GM12878 (cell line): Measurements from ENCODE around the gene NFIX. TPM values are rescaled to one million over a fixed set of nuclear protein-coding genes. Genes with fewer than 3 reads are reported as not detected.

Source experiments
- CEBPB ChIP-seq, 2 experiments: fragments of 150-350 bp in 1 of 2; IDR thresholded peaks; 2 replicates each; pipeline ENCODE4 v1.6.1; 2012 to 2014; ENCODE audit warnings: low read depth in 2 of 2, low read length in 2 of 2, borderline replicate concordance in 1 of 2, inconsistent platforms in 1 of 2
- EZH2 ChIP-seq: IDR thresholded peaks from 2 replicates; pipeline ENCODE4 v1.6.1; 2012; ENCODE audit warnings: low read depth, mild to moderate bottlenecking, control low read depth, inconsistent platforms, low read length, borderline replicate concordance; ENCODE audit not compliant: control insufficient read depth
- FOS ChIP-seq: IDR thresholded peaks from 3 replicates; pipeline ENCODE4 v1.6.1; 2011; ENCODE audit warnings: borderline replicate concordance; ENCODE audit not compliant: insufficient read length; ENCODE audit errors: extremely low read depth
- FOXK2 ChIP-seq: fragments of 450-650 bp; IDR thresholded peaks from 2 replicates; pipeline ENCODE4 v1.6.1; 2017; ENCODE audit warnings: mild to moderate bottlenecking, moderate library complexity
- MEF2A ChIP-seq: IDR thresholded peaks from 2 replicates; pipeline ENCODE4 v1.6.1; 2011; ENCODE audit warnings: low read depth, mild to moderate bottlenecking, low read length, moderate library complexity; ENCODE audit not compliant: insufficient read depth
- NFIC ChIP-seq: IDR thresholded peaks from 2 replicates; pipeline ENCODE4 v1.6.1; 2012; ENCODE audit warnings: low read depth, mild to moderate bottlenecking, inconsistent platforms, low read length, moderate library complexity
- NFYA ChIP-seq: IDR thresholded peaks from 2 replicates; pipeline ENCODE4 v1.6.1; 2011; ENCODE audit warnings: low read depth, mild to moderate bottlenecking, low read length, improper control_type of control experiment, borderline replicate concordance
- NR2F1 ChIP-seq: fragments of 450-650 bp; conservative IDR thresholded peaks from 2 replicates; pipeline ENCODE4 v1.6.1; 2017; ENCODE audit warnings: mild to moderate bottlenecking
- PAX5 ChIP-seq: IDR thresholded peaks from 2 replicates; pipeline ENCODE4 v1.6.1; 2011; ENCODE audit warnings: low read depth, low read length, borderline replicate concordance
- RB1 ChIP-seq: fragments of 450-650 bp; formaldehyde crosslinking; IDR thresholded peaks from 2 replicates; pipeline ENCODE4 v1.6.1; 2017; ENCODE audit warnings: mild to moderate bottlenecking, borderline replicate concordance
- SMAD5 ChIP-seq: IDR thresholded peaks from 2 replicates; pipeline ENCODE4 v1.6.1; 2016; ENCODE audit warnings: antibody characterized with exemption, low read depth
- SP1 ChIP-seq: IDR thresholded peaks from one replicate; pipeline ENCODE4 v1.6.1; 2011; ENCODE audit warnings: low read depth, low read length
- STAT3 ChIP-seq: IDR thresholded peaks from 2 replicates; pipeline ENCODE4 v1.6.1; 2011; ENCODE audit warnings: low read depth, low read length, improper control_type of control experiment
- SUZ12 ChIP-seq: fragments of 200-600 bp; sonication (generic); IDR thresholded peaks from one replicate; pipeline ENCODE4 v1.6.1; 2018; ENCODE audit warnings: antibody characterized with exemption, mild to moderate bottlenecking; ENCODE audit not compliant: unreplicated experiment
- ZSCAN29 ChIP-seq: fragments of 450-650 bp; IDR thresholded peaks from 2 replicates; pipeline ENCODE4 v1.6.1; 2017; ENCODE audit warnings: mild to moderate bottlenecking, moderate library complexity
- ZZZ3 ChIP-seq: IDR thresholded peaks from 2 replicates; pipeline ENCODE4 v1.6.1; 2011; ENCODE audit warnings: low read depth; ENCODE audit not compliant: control insufficient read depth, insufficient read length
- polyA plus RNA-seq, 11 experiments: library from polyadenylated mRNA; depleted of rRNA in 4 of 11; unstranded in 6 of 11; stranded (reverse) in 5 of 11; fragments of >200 nt; fragmentation: Nextera tagmentation in 4 of 11; fragmentation: Illumina TruSeq in 1 of 11; extraction: Ambion mirVana in 4 of 11; extraction: Trizol in 1 of 11; gene quantifications; 1 replicate in 1 of 11; 2 replicates in 10 of 11; pipeline versions ENCODE4 v1.2.1 to v1.2.3, GENCODE V29; 2011 to 2016; ENCODE audit warnings: inconsistent platforms in 2 of 11, missing spikeins in 2 of 11, low read depth in 1 of 11
- total RNA-seq, 4 experiments: library from RNA; depleted of rRNA in 3 of 4; stranded (reverse); fragments of >200 nt in 3 of 4; fragmentation: Illumina TruSeq in 1 of 4; extraction: Trizol in 1 of 4; gene quantifications; 2 replicates each; pipeline versions ENCODE4 v1.2.1 to v1.2.3, GENCODE V29; 2013 to 2021
- TF ChIP-seq, protein P1 (sequence below): fragments of 450-650 bp; formaldehyde crosslinking; IDR thresholded peaks from 2 replicates; pipeline ENCODE4 v1.4.0; 2020; ENCODE audit warnings: mild to moderate bottlenecking, moderate library complexity
- TF ChIP-seq, protein P2 (sequence below): fragments of 450-650 bp; IDR thresholded peaks from 2 replicates; pipeline ENCODE4 v1.6.1; 2016; ENCODE audit warnings: mild to moderate bottlenecking
- TF ChIP-seq, protein P3 (sequence below): IDR thresholded peaks from 2 replicates; pipeline ENCODE4 v1.6.1; 2011; ENCODE audit warnings: low read depth, mild to moderate bottlenecking, low read length, moderate library complexity, borderline replicate concordance; ENCODE audit errors: extremely low read depth
- TF ChIP-seq, protein P4 (sequence below): IDR thresholded peaks from 2 replicates; pipeline ENCODE4 v1.6.1; 2012; ENCODE audit warnings: mild to moderate bottlenecking, low read depth, low read length

NFIX gene
- total and polyA plus RNA-seq, 10 of the 15 experiments (the other 5 are each of a cell fraction or from before 2014, with no cell fraction given): 0.02 to 2.2 (median 0.28) TPM

DNA sequence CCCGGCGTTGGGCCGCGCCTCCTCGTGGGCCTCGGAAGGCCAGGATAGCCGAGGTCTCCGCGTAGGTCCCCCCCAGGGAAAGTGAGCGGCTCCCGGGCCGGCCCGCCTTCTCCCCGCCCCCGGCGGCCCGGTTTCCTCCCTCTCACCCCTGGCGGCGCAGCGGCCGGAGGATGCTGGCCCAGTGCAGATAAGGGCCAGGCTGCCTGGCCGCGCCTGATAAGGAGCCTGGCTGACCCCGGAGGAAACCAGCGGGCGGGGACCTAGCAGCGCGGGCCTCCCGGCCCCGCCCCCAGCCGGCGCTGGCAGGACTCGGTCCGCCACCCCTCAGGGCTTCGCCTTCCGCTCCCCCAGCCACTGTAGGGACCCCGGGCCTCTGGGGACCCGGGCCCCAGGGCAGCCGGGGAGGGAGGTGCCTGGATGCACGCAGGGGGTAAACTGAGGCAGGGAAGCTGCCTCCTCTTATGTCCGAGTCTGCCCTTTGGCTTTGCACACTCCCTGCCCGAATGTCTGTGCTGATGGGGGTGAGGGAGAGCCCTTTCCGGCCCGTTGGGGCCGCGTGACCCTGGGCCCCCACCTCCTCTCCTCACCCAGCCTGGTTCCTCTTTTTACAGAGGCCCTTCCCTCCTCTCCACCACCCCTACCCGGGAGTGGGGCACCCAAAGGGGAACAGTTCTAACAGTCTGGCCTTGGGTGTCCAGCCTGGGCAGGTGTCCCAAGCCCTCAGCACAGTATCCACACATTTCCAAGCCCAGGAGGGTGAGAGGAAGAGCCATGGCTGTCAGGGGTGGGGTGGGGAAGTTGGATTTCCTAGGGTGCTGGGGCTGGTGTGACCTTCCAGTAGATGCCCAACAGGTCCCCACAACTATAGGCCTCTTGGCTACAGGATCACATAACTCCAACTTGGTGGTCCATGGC lies 107.6 kb downstream of the NFIX start, which contains the start of gene LYL1 (continued):
- TF ChIP-seq, protein P1, sequence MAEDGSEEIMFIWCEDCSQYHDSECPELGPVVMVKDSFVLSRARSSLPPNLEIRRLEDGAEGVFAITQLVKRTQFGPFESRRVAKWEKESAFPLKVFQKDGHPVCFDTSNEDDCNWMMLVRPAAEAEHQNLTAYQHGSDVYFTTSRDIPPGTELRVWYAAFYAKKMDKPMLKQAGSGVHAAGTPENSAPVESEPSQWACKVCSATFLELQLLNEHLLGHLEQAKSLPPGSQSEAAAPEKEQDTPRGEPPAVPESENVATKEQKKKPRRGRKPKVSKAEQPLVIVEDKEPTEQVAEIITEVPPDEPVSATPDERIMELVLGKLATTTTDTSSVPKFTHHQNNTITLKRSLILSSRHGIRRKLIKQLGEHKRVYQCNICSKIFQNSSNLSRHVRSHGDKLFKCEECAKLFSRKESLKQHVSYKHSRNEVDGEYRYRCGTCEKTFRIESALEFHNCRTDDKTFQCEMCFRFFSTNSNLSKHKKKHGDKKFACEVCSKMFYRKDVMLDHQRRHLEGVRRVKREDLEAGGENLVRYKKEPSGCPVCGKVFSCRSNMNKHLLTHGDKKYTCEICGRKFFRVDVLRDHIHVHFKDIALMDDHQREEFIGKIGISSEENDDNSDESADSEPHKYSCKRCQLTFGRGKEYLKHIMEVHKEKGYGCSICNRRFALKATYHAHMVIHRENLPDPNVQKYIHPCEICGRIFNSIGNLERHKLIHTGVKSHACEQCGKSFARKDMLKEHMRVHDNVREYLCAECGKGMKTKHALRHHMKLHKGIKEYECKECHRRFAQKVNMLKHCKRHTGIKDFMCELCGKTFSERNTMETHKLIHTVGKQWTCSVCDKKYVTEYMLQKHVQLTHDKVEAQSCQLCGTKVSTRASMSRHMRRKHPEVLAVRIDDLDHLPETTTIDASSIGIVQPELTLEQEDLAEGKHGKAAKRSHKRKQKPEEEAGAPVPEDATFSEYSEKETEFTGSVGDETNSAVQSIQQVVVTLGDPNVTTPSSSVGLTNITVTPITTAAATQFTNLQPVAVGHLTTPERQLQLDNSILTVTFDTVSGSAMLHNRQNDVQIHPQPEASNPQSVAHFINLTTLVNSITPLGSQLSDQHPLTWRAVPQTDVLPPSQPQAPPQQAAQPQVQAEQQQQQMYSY (CRISPR knock-in tag): no peak
- no peak for TF ChIP-seq CEBPB (IDR thresholded peaks at IDR 0.05; ENCODE audit: borderline replicate concordance in 1 of 2, low read depth in 2 of 2, low read length in 2 of 2)
- no peak for TF ChIP-seq MEF2A
- TF ChIP-seq, protein P2, sequence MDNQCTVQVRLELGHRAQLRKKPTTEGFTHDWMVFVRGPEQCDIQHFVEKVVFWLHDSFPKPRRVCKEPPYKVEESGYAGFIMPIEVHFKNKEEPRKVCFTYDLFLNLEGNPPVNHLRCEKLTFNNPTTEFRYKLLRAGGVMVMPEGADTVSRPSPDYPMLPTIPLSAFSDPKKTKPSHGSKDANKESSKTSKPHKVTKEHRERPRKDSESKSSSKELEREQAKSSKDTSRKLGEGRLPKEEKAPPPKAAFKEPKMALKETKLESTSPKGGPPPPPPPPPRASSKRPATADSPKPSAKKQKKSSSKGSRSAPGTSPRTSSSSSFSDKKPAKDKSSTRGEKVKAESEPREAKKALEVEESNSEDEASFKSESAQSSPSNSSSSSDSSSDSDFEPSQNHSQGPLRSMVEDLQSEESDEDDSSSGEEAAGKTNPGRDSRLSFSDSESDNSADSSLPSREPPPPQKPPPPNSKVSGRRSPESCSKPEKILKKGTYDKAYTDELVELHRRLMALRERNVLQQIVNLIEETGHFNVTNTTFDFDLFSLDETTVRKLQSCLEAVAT: 0 out of 2 replicates have a peak, but pooled peaks have one; percentile 32
- no peak for TF ChIP-seq NFYA
- TF ChIP-seq, protein P3, sequence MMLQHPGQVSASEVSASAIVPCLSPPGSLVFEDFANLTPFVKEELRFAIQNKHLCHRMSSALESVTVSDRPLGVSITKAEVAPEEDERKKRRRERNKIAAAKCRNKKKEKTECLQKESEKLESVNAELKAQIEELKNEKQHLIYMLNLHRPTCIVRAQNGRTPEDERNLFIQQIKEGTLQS: no peak; the same call in 1 of the 2 replicates
- no peak for TF ChIP-seq SP1
- TF ChIP-seq SMAD5: no peak
- no peak for TF ChIP-seq ZSCAN29
- TF ChIP-seq EZH2: no peak
- TF ChIP-seq NR2F1: peak; percentile 91
- TF ChIP-seq, protein P4, sequence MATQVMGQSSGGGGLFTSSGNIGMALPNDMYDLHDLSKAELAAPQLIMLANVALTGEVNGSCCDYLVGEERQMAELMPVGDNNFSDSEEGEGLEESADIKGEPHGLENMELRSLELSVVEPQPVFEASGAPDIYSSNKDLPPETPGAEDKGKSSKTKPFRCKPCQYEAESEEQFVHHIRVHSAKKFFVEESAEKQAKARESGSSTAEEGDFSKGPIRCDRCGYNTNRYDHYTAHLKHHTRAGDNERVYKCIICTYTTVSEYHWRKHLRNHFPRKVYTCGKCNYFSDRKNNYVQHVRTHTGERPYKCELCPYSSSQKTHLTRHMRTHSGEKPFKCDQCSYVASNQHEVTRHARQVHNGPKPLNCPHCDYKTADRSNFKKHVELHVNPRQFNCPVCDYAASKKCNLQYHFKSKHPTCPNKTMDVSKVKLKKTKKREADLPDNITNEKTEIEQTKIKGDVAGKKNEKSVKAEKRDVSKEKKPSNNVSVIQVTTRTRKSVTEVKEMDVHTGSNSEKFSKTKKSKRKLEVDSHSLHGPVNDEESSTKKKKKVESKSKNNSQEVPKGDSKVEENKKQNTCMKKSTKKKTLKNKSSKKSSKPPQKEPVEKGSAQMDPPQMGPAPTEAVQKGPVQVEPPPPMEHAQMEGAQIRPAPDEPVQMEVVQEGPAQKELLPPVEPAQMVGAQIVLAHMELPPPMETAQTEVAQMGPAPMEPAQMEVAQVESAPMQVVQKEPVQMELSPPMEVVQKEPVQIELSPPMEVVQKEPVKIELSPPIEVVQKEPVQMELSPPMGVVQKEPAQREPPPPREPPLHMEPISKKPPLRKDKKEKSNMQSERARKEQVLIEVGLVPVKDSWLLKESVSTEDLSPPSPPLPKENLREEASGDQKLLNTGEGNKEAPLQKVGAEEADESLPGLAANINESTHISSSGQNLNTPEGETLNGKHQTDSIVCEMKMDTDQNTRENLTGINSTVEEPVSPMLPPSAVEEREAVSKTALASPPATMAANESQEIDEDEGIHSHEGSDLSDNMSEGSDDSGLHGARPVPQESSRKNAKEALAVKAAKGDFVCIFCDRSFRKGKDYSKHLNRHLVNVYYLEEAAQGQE: no peak
- TF ChIP-seq STAT3: no peak
- TF ChIP-seq RB1: peak; percentile 59; the same call in 1 of the 2 replicates
- TF ChIP-seq NFIC: no peak
- peak; percentile 38; the same call in 1 of the 2 replicates for TF ChIP-seq PAX5
- TF ChIP-seq SUZ12: no peak
- TF ChIP-seq FOS: no peak
- TF ChIP-seq FOXK2: no peak
- TF ChIP-seq ZZZ3: no peak
